Measurements from ENCODE around the gene POLD1.
A peak's percentile ranks its signal among the peaks of the same experiment; 100 is the strongest.
"Not testable (repeated sequence)": the region's sequence is repeated elsewhere in the genome, so short reads cannot be mapped to it uniquely, and the experiment has no call there.

POLD1 gene

GRCh38 chr19:50365434-50366306 lies 18.5 kb upstream of the POLD1 start, which contains the start of gene NAPSA:
Gene NAPSA (minus strand): TSS chr19:50365639. CDS start chr19:50365621, 18 bp downstream.
- no peak for FAIRE-seq

DNA sequence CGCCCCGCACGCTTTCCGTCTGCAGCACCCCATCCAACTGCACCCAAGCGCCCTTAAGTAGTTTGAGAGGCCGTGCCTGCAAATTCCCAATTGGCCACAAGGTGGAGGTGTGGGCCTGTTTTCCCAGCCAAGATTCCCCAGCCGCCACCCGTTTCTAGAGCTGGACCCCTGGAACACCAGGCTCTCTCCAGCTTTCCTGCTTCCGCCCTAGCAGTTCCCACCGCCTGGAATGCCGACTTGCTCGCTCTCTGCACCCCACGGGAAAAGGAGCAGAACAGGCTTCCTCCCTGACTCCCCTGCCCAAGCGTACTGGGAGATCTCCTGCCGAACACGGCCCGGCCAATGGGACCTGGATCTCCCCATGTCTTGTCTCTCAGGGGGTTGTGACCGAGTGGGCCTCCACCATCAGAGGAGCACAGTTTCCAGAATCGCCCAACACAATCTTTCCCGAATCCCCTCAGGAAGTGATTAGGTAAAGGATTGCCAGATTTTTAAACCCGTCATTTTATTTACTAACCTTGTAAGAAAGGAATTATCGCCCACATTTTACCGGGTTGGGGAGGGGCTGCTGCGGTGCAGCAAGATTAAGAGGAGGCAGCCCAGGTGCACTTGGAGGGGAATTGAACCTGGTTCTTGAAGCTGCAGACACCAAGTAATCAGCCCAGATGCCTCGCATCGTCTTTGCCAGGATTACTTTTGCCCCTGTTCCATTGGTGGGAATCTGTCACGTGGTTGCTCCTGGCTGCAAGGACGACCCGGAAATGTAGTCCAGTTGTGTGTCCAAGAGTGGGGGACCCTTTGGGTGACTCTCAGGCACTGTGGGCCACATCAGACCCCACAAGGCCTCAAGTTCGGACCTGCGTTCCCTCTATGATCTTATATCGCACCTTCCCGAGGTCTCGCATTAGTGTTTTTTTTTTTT lies 15.2 kb upstream of the POLD1 start:
- FAIRE-seq = no peak

- no peak for FAIRE-seq
Observed at GRCh38 chr19:50371914-50372475, 12.2 kb upstream of the POLD1 start.

GRCh38 chr19:50376166-50377050 lies 7.7 kb upstream of the POLD1 start, which contains the start of gene NR1H2:
Gene NR1H2 (plus strand): TSS chr19:50376457. CDS start chr19:50377606, 1,149 bp downstream.
- peak; percentile 94 for FAIRE-seq

DNA sequence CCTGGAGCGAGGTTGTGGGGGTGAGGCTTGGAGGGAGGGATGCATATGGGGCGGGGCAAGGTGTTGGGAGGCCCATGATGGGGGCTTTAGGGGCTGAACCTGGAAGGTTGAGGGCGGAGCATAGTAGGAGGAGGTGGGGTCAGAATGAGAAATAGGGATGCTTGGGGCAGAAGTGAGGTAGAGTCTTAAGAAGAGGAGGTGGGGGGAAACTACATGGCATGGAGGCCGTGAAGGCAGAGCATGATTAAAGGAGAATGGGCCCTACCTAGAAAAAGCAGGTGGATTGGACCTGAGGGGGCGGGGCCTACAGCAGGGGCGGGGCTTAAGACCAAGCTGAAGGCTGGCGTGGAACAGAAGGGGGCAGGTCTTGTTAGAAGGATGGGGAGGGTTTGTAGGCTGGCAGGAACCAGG lies 7.1 kb upstream of the POLD1 start:
- no peak for FAIRE-seq

GRCh38 chr19:50377517-50377916 lies 6.6 kb upstream of the POLD1 start:
- no peak for FAIRE-seq

- FAIRE-seq = no peak
Observed at GRCh38 chr19:50378169-50378862, 5.8 kb upstream of the POLD1 start.

- no peak for FAIRE-seq
Observed at GRCh38 chr19:50378863-50379236, 5.3 kb upstream of the POLD1 start.

DNA sequence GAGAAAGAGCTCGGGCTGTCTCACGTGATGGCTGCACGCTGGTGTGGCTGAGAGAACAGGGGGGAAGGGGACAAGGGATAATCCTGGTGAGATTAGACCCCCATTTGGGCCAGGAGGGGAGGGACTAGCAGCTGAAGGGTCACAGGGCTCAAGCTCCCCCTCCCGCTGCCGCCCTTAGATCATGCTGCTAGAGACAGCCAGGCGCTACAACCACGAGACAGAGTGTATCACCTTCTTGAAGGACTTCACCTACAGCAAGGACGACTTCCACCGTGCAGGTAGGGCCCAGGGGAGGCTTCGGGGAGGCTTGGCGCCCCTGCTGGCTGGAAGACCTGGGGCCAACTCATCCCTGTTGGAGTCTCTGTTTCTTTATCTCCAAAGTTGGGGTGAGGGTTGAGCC lies 4.5 kb upstream of the POLD1 start:
- FAIRE-seq = no peak

- FAIRE-seq = no peak
Observed at GRCh38 chr19:50380137-50380536, 4.0 kb upstream of the POLD1 start.

- FAIRE-seq = no peak
Observed at GRCh38 chr19:50380751-50381151, 3.4 kb upstream of the POLD1 start.

DNA sequence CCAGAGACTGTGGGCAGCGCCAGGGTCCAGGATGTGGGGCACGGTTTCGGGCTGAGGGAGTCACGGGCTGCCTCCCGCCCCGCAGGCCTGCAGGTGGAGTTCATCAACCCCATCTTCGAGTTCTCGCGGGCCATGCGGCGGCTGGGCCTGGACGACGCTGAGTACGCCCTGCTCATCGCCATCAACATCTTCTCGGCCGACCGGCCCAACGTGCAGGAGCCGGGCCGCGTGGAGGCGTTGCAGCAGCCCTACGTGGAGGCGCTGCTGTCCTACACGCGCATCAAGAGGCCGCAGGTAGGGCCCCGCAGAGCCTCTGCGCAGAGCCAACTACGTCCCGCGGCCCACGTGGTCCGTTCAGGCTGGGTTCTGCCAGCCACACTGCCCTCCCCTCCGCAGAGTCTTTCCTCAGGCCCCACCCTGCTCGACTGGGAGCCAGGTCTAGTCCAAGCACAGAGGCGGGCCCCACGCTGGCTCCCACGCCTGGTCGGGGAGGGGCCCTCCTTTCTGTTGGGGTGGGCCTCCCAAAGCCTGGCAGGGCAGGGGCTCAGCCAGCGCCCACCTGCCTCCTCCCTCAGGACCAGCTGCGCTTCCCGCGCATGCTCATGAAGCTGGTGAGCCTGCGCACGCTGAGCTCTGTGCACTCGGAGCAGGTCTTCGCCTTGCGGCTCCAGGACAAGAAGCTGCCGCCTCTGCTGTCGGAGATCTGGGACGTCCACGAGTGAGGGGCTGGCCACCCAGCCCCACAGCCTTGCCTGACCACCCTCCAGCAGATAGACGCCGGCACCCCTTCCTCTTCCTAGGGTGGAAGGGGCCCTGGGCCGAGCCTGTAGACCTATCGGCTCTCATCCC lies 2.0 kb upstream of the POLD1 start:
- FAIRE-seq = no peak

DNA sequence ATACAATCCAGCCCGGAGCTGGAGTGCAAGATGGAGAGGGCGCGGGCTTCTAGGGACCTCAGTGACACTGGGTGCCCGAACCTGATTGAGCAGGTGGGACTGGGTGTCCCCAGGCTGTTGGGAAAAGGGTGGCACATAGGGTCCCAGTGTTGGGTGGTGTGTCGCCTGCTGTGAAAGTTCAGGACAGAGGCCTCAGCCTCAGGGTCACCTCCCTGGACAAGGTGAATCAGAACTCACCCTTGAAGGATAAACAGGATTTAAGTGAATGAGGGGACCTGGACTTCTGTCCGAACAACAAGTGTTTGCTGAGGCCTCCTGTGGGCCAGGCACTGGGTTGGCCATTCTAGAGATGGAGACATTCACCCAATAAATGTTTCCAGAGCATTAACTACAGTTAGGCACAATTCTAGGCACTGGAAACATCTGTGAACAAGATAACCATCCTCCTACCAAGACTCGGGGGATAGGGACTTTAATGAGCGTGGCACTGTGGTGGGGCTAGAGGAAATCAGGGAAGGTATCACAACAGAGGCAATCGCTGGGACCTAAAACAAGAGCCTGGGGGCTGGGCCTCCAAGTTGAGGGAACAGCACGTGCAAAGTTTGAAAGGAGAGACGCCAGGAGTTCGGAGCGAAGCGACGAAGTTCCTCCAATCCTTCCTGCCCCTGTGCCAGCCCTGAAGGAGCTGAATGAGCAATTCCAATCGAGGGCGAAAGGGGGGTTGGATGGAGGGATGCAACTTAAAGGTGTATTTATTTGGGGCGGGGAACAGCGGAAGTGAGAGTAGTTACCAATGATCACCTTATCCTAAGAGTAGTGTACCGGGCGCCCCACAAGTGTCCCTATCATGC lies 921 bp upstream of the POLD1 start:
- no peak for FAIRE-seq

DNA sequence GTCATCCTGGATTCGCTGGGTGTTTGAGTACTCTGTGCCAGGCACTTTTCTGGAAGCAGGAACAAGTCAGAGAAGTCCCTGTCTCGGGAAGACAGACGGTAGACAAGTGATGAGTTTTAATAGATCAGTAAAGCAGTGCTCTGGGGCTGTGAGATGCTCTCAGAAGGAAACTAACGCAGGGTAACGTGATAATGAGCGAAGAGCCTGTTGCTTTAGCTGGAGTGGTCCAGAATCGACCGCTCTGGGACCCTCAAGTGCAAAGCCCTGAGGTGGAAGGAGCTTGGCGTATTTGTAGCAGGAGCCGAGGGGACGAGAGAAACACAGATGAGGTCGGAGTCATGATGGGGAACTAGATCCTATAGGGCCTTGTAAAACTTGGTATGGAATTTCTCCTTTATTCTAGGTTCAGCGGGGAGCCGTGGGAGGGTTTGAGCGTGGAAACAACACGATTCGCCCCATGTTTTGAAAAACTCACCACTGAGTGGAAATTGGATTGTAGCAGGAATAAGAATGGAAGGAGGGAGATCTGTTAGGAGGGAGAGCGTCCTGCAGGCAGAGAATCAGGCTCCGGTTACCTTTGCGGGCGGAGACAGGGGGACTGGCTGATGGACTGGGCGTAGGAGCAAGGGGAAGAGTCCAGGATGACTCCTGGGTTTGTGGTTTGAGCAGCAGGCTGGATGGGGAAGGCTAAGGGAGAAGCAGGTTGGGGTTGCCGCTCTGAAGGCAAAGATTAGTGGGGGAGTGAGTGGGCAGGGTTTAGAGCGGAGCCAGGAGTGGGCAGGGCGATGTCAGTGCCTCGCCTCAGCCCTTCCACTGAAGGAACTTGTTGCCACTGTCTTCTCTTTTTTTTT lies 763 bp downstream of the POLD1 start:
- FAIRE-seq = no peak

- no peak for FAIRE-seq
Observed at GRCh38 chr19:50387176-50387867, 3.2 kb downstream of the POLD1 start.

DNA sequence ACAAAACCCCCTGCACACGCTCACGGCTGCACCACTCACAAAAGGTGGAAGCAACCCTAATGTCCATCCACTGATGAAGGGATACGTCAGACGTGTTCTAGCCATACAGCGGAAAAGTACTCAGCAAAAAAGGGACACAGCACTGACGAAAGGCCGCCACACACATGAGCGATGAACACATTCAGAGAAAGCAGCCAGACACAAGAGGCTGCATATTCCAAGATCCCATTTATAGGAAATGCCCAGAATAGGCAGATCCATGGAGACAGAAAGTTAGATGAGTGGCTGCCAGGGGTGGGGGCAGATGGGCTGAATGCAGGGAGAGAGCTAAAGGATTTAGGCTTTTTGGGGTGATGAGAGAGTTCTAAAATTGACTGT lies 3.7 kb downstream of the POLD1 start:
- no peak for FAIRE-seq

GRCh38 chr19:50390295-50390694 lies 6.1 kb downstream of the POLD1 start:
- FAIRE-seq = not testable (repeated sequence)

- not testable (repeated sequence) for FAIRE-seq
Observed at GRCh38 chr19:50390952-50391351, 6.8 kb downstream of the POLD1 start.

Measured in endometrium (tissue), 2 donors.